Stimulated activated CD8-positive, alpha-beta memory T cell treated with anti-CD3 and anti-CD28 coated beads, Interleukin-15, amount 100 ng/mL, for 4 hours (primary cell): Measurements from ENCODE around the gene CEP131.

Experiments used
- DNase-seq, 2 donors: peaks; one replicate each; pipeline ENCODE4 v3.0.0-alpha.2; 2020; ENCODE audit warnings: low read depth in 2 of 2

Gene CEP131

GRCh38 chr17:81200201-81200600 lies 22.6 kb downstream of the CEP131 start:
- no peak for DNase-seq

GRCh38 chr17:81199482-81199830 lies 23.3 kb downstream of the CEP131 start:
- DNase-seq, result no peak

GRCh38 chr17:81198826-81199481 lies 23.8 kb downstream of the CEP131 start:
- DNase-seq, result no peak

GRCh38 chr17:81197831-81198490 lies 24.8 kb downstream of the CEP131 start:
- DNase-seq, result no peak

GRCh38 chr17:81197409-81197795 lies 25.4 kb downstream of the CEP131 start:
- DNase-seq, result no peak

GRCh38 chr17:81196505-81197408 lies 26.0 kb downstream of the CEP131 start:
- no peak for DNase-seq

GRCh38 chr17:81195941-81196495 lies 26.7 kb downstream of the CEP131 start:
- no peak for DNase-seq

- no peak for DNase-seq
Observed at GRCh38 chr17:81194941-81195901, 27.5 kb downstream of the CEP131 start.

- no peak for DNase-seq
Observed at GRCh38 chr17:81194225-81194760, 28.5 kb downstream of the CEP131 start.

- DNase-seq, result no peak
Observed at GRCh38 chr17:81193470-81194224, 29.1 kb downstream of the CEP131 start.

GRCh38 chr17:81193051-81193410 lies 29.7 kb downstream of the CEP131 start:
- DNase-seq, result no peak

GRCh38 chr17:81192386-81193050 lies 30.2 kb downstream of the CEP131 start:
- no peak for DNase-seq

GRCh38 chr17:81191646-81192045 lies 31.1 kb downstream of the CEP131 start:
- no peak for DNase-seq

GRCh38 chr17:81191116-81191515 lies 31.6 kb downstream of the CEP131 start:
- DNase-seq, result no peak

GRCh38 chr17:81190591-81190990 lies 32.2 kb downstream of the CEP131 start:
- no peak for DNase-seq

- no peak for DNase-seq
Observed at GRCh38 chr17:81189670-81190530, 32.9 kb downstream of the CEP131 start.

GRCh38 chr17:81189016-81189415 lies 33.7 kb downstream of the CEP131 start:
- DNase-seq, result no peak

- no peak for DNase-seq
Observed at GRCh38 chr17:81188491-81188840, 34.3 kb downstream of the CEP131 start.
